HG03159 (cell line): Measurements from ENCODE around the gene HMBS.
"Not testable (repeated sequence)": the region's sequence is repeated elsewhere in the genome, so short reads cannot be mapped to it uniquely, and the experiment has no call there.

Experiments used
- ATAC-seq: cut with Tn5 transposase; IDR thresholded peaks from one replicate; pipeline ENCODE4 v1.9.1; 2021; ENCODE audit warnings: mild to moderate bottlenecking, moderate library complexity; ENCODE audit not compliant: unreplicated experiment

Gene HMBS

DNA sequence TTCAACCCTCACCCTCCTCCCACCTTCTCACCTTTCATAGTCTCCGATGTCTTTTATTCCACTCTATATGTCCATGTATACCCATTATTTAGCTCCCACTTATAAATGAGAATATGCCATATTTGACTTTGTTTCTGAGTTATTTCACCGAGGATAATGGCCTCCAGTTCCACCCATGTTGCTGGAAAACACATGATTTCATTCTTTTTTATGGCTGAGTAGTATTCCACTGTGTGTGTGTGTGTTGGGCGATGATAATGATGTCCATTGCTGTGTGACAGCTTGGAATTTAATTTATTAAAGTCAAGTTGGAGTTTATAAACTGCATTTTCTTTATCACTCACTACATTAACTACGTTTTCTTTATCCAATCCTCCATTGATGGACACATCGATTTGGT lies 33.5 kb downstream of the HMBS start:
- no peak for ATAC-seq

GRCh38 chr11:119118946-119119345 lies 34.3 kb downstream of the HMBS start:
- ATAC-seq = no peak

- no peak for ATAC-seq
These were observed 35.9 kb downstream of the HMBS start for GRCh38 chr11:119120639-119121007.

- ATAC-seq = peak; percentile 97
These were observed 36.5 kb downstream of the HMBS start, which contains the start of gene HINFP for GRCh38 chr11:119121008-119121810. Gene HINFP (plus strand): TSS chr11:119121580. CDS start chr11:119126945, 5,365 bp downstream.

- peak; percentile 21 for ATAC-seq
These were observed 37.1 kb downstream of the HMBS start for GRCh38 chr11:119121811-119122124.

DNA sequence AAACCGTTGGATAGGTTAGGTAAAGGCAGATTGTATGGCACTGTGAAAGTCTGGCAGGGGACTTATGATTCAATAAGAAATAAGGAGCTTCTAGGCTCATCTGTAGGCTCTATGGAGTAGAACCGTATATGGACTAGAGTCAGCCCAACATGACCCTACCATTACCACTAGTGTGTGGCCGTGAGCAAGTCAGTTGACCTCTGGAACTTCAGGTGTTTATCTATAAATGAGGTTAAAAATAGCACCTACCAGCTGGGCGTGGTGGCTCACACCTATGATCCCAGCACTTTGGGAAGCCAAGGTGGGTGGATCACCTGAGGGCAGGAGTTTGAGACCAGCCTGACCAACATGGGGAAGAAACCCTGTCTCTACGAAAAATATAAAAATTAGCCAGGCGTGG lies 41.1 kb downstream of the HMBS start:
- ATAC-seq = no peak

DNA sequence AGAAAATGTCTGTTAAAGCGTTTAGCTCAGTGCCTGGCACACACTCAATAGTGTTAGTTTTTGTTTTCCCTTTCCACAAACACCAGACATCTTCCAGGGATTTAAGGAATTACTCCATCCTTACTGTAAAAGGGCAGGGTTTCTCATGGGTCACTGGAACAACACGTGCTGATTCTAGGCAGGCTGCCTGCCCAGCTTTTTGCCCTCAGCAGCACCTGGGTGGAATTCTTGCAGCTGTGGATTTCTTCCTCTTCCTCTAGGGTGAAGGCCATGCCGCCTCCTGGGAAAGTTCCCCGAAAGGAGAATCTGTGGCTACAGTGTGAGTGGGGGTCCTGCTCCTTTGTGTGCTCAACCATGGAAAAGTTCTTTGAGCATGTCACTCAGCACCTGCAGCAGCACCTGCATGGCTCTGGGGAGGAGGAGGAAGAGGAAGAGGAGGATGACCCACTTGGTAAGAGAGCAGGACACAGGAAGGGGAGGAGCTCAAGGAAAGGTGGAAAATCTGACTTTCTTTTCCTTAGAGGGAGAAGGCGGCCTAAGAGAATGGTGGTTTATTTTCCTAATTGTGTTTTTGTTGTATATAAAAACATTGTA lies 42.1 kb downstream of the HMBS start:
- no peak for ATAC-seq

DNA sequence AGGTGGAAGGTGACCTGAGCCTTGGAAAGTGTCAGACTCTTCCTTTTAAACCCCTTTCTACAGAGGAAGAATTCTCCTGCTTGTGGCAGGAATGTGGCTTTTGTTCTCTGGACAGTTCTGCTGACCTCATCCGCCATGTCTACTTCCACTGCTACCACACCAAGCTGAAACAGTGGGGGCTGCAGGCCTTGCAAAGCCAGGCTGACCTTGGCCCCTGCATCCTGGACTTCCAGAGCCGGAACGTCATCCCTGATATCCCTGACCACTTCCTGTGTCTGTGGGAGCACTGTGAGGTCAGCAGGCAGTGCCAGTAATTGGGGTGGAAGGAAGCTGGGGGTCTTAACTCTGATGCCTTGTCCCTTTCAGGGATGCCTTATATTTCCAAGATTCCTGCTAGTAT lies 46.0 kb downstream of the HMBS start:
- ATAC-seq = no peak

DNA sequence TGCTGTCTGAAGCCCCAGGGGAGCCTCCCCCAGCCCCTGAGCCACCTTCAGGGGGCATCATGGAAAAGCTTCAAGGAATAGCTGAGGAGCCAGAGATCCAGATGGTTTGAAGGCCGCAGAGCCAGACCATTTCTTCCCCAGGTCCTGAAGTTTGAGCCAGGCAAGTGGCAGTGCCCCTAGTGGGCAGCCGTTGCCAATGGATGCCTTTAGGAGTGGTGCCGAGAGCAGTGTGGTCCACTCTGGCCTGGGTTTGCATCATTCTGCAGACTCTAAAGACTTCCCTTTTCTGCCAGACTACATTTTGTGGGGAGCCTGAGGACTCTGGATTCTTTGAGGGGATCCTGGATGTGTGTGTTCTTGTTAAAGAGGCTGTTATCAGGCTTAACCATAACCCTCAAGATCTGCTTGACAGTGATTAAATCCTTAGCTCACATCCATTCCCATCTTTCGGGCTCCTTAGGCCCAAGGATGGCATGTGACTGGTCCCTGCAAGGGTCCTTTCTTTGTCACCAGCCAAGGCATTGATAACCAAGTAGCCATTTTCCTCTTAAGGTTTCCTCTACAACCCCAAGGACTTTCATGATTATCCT lies 49.8 kb downstream of the HMBS start:
- ATAC-seq = no peak

DNA sequence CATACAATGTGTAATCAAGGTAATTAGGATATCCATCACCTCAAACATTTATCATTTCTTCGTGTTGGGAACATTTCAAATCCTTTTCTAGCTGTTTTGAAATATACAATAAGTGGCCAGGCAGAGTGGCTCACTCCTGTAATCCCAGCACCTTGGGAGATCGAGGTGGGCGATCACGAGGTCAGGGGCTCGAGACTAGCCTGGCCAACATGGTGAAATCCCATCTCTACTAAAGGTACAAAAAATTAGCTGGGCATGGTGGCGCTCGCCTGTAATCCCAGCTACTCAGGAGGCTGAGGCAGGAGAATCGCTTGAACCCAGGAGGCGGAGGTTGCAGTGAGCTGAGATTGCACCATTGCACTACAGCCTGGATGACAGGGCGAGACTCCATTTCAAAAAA lies 54.6 kb downstream of the HMBS start:
- ATAC-seq = not testable (repeated sequence)
